HG02852 (cell line): Measurements from ENCODE around the gene NRXN3.
"Not testable (repeated sequence)": the region's sequence is repeated elsewhere in the genome, so short reads cannot be mapped to it uniquely, and the experiment has no call there.

Experiments used
- ATAC-seq: cut with Tn5 transposase; IDR thresholded peaks from one replicate; pipeline ENCODE4 v1.9.1; 2021; ENCODE audit warnings: mild to moderate bottlenecking, moderate library complexity; ENCODE audit not compliant: unreplicated experiment

Gene NRXN3

GRCh38 chr14:78566026-78566858, 396.1 kb downstream of the NRXN3 start:
- ATAC-seq, result peak; percentile 98

GRCh38 chr14:78566859-78567172, 396.6 kb downstream of the NRXN3 start:
- peak; percentile 11 for ATAC-seq

GRCh38 chr14:78567343-78567742, 397.2 kb downstream of the NRXN3 start:
- ATAC-seq, result no peak

DNA sequence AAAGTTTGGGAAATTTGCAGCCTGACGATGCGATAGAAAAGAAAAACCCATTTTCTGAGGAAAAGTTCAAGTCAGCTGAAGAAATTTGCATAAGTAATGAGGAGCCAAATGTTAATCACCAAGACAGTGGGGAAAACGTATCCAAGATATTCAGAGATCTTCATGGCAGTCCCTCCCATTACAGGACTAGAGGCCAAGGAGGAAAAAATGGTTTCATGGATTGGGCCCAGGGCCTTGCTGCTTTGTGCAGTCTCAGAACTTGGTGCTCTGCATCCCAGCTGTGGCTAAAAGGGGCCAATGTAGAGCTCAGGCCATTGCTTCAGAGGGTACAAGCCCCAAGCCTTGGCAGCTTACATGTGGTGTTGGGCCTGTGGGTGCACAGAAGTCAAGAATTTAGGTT, 403.6 kb downstream of the NRXN3 start:
- ATAC-seq, result not testable (repeated sequence)

DNA sequence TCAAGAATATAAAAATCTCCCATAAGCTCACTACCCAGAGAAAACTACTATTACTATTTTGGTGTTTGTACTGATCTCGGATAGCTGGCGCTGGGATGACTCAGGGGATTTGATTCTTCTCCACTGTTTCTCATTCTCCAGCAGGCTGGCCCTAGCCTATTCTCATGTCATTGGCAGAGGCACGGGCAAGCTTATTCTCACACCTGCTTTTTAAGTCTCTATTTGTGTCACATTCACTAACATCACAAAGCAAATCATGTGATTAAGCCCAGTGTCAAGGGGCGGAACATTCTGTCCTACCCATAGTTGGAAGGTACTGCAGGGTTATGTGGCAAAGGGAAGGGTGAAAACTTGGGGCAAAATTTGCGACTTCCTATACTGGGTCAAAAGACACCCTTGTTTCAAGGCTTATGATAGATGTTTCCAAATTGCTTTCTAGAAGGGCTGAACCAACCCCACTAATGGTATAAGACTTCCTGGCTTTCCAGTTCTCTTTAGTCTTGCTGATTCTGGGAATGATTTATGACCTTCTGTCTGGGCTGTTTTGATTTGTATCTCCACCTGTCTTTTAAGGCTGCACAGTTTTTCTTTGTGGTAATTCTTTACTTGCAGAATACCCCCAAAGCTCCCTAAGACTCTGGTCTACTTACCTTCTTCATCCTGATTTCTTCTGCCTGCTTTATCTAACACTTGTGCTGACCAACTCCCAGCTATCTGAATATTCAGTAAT, 406.4 kb downstream of the NRXN3 start:
- no peak for ATAC-seq

DNA sequence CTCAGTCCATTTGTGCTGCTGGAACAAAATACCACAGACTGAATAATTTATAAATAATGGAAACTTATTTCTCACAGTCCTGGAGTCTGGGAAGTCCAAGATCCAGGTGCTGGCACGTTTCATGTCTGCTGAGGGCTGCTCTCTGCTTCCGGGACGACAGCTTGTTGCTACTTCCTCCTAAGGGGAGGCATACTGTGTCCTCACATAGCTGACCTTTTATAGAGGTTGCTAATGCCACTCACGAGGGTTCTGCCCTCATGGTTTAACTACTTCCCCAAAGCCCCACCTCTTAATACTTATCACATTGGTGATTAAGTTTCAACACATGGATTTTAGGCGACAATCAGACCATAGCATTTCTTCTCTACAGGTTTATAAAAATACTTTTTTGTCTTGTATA, 411.1 kb downstream of the NRXN3 start:
- ATAC-seq, result no peak

DNA sequence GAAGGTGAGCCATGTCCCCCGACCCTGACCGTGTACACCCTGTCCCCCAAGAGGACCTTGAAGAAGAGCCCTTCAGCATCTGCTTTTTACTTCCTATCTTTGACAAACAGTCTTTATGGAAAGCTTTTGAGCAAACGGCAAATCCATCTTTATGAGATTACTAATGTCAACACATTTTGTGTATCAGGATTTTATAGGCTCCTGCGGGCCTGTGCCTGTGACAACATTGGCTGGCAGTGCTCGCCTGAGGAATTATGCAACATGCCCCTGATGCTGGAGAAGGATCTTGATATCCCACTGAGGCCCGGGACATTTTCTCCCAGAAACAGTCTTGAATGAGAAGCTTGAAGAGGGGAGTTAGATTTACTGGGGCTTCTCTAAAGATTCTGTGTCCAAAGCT, 416.5 kb downstream of the NRXN3 start:
- no peak for ATAC-seq

GRCh38 chr14:78588906-78589305, 418.7 kb downstream of the NRXN3 start:
- ATAC-seq, result no peak

DNA sequence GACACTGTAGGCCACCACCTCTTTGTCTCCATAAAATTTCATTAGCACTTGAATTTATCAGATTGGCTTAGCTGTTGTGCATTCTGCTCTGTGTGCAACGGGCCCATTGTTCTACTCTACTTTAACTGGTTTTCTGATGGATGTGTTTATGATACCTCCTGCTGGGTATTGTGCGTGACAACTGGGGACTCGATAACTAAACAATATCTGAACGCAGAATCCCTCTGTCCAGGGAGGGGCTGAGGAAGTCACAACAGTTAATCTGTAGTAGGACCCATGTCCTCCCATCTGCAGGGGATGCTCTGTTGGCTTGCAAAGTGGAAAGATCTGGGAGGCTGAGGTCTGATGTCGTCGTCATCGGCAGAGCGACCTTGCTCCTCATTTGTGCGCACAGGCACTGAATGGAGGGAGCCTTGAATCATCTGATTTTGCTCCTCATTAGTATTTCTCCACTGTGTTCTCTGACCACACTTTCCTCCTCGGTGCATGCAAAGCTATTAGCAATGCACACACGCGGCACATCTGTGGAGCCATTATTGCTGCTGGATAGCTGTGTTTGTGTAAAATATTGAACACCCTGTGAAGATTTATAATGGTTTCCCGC, 422.5 kb downstream of the NRXN3 start:
- ATAC-seq, result no peak

DNA sequence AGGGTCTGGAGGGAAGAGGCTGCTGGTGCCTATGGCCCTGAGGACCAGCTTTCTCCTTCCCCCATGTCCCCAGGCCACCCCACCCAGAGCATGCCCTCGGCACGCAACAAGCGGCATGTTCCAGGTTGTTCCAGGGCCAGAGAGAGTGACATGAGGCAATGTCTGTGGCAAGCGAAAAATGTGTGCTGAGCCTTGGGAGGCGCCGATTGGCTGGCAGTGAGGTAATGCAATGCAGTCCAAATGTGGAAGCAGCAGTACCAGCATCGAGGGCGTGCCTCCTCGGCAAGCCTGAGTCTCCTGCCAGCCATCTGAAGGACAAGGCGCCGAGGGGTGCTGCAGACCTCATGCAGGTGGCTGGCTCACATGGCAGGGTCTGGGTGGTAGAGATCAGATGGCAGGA, 423.8 kb downstream of the NRXN3 start:
- ATAC-seq, result no peak

GRCh38 chr14:78595797-78596196, 425.6 kb downstream of the NRXN3 start:
- no peak for ATAC-seq

DNA sequence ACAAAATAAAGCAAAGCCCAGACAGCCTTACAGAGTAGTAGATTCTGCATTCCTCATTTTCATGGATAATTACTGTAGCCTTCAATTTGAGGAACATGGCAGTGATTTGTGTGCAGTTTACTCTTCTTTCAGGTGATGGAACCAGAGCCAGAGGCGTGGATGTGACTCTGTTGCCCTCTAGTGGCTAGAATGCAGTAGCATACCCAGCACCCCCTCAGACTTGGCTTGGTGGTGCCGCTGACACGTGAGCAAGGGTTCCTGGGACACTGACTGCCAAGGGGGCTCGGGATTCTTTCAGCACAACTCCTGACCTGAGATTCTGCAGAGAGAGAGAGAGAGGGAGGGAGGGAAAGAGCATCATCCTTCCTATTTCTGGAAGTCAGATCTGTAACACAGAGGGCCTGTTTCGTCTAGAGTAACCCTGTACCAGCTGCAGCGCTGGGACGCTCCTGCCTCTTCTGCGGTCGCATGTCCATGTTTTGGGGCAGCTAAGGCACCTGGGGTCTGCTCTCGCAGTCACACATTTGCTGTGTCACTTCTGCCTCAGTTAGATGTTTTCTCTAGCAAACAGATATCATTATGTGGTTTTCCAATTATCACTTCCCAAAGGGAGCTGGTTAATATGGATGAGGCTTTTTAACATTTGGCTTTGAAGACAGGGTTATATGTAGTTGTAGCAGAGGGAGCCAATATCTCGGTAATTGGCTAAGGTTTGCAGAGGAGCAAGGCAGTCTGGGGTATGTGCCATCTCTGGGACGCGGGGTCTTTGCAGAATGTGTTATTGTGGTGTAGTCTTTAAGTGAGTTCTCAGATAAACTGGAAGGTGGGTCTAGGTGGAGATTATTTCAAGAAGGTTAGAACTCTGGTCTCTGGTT, 428.1 kb downstream of the NRXN3 start:
- peak; percentile 97 for ATAC-seq

- no peak for ATAC-seq
These were observed 435.0 kb downstream of the NRXN3 start for GRCh38 chr14:78605025-78605762.

DNA sequence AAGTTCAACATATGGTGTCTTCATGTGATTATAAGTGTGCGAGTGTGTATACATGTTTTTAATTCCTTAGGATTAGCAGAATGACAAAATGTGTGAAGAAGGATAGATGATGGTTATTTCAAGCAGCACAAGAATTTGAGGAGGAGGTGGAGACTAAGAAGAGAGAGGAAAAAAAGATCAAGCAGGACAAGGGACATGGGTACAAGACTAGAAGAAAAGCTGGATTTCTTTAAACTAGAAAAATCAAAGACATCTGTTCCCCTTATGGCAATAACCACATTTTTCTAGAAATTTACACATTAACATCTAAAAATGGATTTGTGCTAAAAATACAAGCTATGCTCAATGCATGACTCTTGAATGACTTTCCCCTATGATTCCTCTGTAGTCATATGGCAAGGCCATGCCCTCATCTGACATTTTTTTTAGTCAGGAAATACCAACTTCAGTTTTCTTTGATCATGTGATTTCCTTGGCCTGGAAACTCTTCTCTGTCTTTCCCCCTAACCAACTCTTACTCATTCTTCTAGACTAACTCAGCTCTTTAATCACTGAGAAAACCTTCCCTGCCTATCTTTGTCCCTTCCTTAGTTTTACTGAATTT, 435.8 kb downstream of the NRXN3 start:
- no peak for ATAC-seq

- no peak for ATAC-seq
These were observed 439.0 kb downstream of the NRXN3 start for GRCh38 chr14:78608998-78609787.

DNA sequence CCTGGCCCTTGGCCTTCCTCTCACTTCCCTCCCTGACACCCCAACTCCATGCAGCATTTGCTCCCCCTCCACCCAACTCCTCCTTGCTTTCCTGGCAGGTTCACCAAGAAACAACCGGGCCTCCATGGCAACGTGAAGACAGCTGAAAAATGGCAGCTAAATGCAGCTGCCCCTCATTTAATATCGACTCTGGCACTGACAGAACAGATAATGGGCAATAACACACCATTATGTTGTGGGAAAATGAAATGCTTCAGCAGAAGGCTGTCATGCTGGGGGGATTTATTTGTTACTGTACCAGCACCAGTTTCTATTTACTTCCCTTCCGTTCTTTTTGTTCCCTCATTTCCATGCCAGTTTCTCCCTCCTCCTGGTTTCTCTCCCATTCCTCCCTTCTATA, 440.8 kb downstream of the NRXN3 start:
- ATAC-seq, result no peak

GRCh38 chr14:78611796-78612571, 441.8 kb downstream of the NRXN3 start:
- no peak for ATAC-seq

DNA sequence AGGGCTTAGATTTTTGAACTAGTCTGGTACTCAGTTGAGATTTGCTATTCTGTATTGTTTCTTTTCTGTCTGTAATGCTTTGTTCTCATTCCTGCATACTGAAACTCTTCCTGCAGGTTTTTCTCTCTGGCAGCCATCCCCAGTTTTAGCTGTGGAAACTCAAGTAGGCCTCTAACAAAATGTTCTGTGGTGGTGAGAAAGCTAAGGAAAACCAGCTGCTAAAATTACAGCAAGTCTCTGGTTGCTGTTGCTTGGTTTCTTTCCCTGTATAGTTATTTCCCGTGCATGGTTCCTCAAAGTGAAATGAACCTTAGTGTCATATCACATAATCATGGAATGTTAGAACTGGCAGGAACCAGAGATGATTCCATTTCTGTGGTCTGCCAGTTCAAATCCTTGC, 442.5 kb downstream of the NRXN3 start:
- ATAC-seq, result no peak
